GM19455 (cell line): ENCODE data around the gene HAUS2.
A peak's percentile ranks its signal among the peaks of the same experiment; 100 is the strongest.
"Not testable (repeated sequence)": the region's sequence is repeated elsewhere in the genome, so short reads cannot be mapped to it uniquely, and the experiment has no call there.

Experiments
- ATAC-seq: cut with Tn5 transposase; IDR thresholded peaks from one replicate; pipeline ENCODE4 v1.9.1; 2021; ENCODE audit not compliant: unreplicated experiment

HAUS2 gene

GRCh38 chr15:42548249-42549031 is at the start of gene HAUS2, which contains the start of gene LRRC57:
Gene HAUS2, plus strand, starts transcription at chr15:42548838. Its CDS starts 35 bp downstream, at chr15:42548873.
Gene LRRC57, minus strand, starts transcription at chr15:42548793. Its CDS starts 359 bp downstream, at chr15:42548434.
- peak; percentile 77 for ATAC-seq

GRCh38 chr15:42499858-42500609 is 48.6 kb upstream of the HAUS2 start:
- ATAC-seq, result no peak

GRCh38 chr15:42502477-42502876 is 46.2 kb upstream of the HAUS2 start:
- no peak for ATAC-seq

GRCh38 chr15:42503825-42504224 is 44.8 kb upstream of the HAUS2 start:
- ATAC-seq, result no peak

- no peak for ATAC-seq
These were observed 44.0 kb upstream of the HAUS2 start for GRCh38 chr15:42504631-42505030.

DNA sequence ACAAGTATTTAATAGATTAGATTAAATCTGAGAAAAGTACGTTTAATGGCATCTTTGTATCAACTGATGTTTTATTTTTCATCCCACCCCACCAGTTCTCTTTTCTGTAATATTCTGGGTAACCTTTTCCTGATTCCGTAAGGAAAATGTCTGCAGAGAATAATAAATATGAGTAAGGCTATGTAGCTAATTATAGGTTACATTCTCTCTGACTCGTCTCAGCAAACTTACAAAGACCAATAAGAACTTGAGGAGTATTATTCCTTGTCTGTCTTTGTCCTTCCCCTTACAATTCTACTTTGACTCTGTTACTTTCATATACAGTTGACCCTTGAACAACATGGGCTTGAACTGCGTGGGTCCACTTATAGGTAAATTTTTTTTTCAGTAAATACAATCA is 41.1 kb upstream of the HAUS2 start:
- no peak for ATAC-seq

DNA sequence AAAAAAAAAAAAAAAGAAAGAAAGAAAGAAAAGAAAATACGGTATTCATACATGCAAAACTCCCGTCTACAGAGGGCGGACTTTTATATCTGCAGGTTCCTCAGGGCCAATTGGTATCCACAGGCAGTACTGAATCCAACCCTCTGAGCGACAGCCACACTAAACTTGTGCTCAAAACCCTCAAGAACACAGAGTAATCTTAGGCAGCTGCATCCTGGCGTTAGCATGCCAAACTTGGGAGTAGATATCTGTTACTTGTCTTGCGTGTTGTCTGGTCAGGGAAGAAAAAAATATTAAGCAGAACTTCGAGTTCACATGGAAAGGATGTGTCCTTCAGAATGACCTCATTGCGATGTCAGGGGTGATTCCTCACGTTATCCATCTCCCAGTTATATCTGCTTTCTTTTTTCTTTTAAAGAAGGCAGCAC is 40.4 kb upstream of the HAUS2 start:
- ATAC-seq, result no peak

GRCh38 chr15:42510258-42511006 is 38.2 kb upstream of the HAUS2 start:
- ATAC-seq, result no peak

GRCh38 chr15:42511007-42511391 is 37.6 kb upstream of the HAUS2 start:
- no peak for ATAC-seq

DNA sequence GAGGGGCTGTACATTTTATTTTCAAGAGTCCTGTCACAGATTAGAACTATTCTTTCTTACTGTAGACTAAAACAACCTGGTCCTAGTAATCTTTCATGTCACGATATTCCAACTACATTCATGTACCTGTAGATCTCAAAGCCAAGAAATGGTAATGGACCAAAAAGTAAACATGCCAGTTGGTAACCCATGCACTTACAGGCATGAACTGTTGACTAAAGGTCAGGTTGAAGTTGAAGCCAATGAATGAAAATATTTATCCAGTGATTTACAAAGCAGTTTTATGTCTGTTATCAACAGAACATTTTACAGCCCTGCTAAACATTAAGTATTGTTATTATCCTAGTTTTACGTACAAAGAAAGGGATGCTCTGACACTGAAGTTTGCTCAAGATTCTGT is 25.3 kb upstream of the HAUS2 start:
- no peak for ATAC-seq

GRCh38 chr15:42528970-42529369 is 19.7 kb upstream of the HAUS2 start:
- no peak for ATAC-seq

DNA sequence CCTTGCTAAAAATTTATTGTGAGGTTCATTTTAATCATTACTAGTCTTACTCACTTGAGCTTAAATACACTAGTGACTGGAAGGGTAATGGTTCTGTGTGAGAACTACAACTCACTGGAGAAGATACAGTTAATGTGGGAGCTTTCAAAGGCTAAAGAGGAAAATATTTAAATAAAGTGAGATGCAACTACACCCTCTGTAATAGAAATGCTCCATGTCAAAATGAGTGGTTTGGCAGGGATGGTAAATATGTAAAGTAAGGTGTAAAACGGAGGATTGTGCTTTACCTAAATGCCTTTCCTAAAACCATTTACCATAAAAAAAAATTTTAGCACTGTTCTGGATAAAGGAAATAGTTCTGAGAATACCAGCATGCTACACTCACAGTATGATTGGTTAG is 15.4 kb upstream of the HAUS2 start:
- no peak for ATAC-seq

DNA sequence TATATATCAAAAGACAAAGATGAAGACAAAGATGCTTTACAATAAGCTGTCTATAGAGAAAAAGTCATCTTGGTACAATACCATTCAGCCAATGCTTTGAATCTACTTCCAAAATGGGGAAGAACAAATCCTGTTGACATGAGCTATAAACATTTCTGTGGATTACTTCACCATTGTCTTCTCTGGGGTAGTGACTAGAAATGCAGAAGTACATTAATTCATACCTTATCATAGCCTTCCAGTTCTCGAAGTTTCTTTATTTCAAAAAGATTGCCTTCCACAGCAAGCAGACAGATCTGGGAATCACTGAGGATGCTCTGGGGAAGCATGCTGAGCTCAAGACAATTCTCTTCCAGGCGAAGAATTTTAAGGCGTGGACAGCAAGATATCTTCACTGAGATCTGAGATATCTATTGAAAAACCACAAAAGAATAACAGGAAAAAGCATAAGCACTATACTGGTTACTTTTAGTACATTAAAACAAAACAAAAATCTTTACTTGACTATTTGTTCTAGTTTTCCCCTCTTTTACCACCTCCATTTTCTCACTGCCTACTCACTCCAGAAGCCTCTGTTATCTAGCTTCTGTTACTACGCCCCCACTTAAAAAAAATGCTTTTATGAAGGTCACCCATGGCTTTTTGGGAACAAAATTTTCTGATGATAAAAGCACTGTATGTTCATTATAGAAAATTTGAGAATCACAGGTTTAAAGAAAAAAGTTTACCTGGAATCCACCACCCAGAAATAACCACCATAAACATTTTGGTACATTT is 3.6 kb upstream of the HAUS2 start:
- no peak for ATAC-seq

GRCh38 chr15:42547918-42548248 is 755 bp upstream of the HAUS2 start:
- ATAC-seq, result peak; percentile 6

GRCh38 chr15:42549032-42549491 is 424 bp downstream of the HAUS2 start:
- ATAC-seq, result peak; percentile 21

GRCh38 chr15:42549741-42550392 is 1.2 kb downstream of the HAUS2 start:
- no peak for ATAC-seq

DNA sequence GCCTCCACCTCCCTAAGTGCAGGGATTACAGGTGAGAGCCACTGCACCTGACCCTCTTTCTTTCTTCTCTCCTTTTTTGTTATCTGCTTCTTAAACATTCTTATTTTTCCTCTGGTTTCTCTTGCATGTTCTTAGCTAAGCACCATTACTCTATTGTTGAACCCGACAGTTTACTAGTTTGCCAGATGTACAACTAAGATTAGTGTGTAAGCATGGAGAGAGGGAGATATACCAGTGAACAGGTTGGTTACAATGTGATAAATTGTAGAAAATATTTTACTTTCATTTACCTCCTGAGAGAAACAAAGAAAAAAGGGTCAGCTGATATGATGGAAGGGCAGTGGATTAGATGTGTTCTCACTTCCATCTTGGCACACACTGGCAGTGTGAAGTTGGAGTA is 4.9 kb downstream of the HAUS2 start:
- ATAC-seq, result no peak

DNA sequence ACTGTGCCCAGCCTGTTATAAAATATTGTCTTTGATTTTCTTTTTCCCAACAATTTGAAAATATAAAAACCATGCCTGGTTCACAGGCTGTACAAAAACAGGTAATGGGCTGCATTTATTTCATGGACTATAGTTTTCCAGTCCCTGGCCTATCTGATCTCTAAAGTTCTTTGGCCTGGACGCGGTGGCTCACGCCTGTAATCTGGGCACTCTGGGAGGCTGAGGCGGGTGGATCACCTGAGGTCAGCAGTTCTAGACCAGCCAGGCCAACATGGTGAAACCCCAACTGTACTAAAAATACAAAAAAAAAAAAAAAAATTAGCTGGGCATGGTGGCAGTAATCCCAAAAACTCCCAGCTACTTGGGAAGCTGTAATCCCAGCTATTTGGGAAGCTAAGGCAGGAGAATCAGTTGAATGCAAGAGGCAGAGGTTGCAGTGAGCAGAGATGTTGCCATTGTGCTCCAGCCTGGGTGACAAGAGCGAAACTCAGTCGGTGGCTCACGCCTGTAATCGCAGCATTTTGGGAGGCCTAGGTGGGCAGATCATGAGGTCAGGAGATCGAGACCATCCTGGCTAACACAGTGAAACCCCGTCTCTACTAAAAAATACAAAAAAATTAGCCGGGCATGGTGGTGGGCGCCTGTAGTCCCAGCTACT is 8.0 kb downstream of the HAUS2 start:
- not testable (repeated sequence) for ATAC-seq

DNA sequence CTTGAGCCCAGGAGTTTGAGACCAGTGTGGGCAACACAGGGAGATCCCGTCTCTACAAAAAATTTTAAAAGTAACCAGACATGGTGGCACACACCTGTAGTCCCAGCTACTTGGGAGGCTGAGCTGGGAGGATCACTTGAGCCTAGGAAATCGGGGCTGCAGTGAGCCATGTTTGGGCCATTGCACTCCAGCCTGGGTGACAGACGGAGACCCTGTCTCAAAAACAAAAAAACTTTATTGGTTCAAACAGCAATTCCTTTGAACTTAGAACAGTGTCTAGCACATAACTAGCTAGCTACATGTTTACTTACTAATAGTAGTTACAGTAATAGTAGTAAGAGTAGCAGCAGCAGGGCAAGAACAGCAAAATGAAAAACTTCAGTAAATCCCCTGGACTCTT is 10.1 kb downstream of the HAUS2 start:
- no peak for ATAC-seq
